Stimulated activated CD4-positive, alpha-beta T cell treated with anti-CD3 and anti-CD28 coated beads, Interleukin-15, amount 100 ng/mL, for 1 hour (primary cell): ENCODE results near the gene AGRN.
"Not testable (repeated sequence)": the region's sequence is repeated elsewhere in the genome, so short reads cannot be mapped to it uniquely, and the experiment has no call there.

ENCODE experiments used
- DNase-seq, 2 donors: peaks; one replicate each; pipeline ENCODE4 v3.0.0-alpha.2; 2020; ENCODE audit warnings: low read depth in 1 of 2, low spot score in 1 of 2

The AGRN gene

DNA sequence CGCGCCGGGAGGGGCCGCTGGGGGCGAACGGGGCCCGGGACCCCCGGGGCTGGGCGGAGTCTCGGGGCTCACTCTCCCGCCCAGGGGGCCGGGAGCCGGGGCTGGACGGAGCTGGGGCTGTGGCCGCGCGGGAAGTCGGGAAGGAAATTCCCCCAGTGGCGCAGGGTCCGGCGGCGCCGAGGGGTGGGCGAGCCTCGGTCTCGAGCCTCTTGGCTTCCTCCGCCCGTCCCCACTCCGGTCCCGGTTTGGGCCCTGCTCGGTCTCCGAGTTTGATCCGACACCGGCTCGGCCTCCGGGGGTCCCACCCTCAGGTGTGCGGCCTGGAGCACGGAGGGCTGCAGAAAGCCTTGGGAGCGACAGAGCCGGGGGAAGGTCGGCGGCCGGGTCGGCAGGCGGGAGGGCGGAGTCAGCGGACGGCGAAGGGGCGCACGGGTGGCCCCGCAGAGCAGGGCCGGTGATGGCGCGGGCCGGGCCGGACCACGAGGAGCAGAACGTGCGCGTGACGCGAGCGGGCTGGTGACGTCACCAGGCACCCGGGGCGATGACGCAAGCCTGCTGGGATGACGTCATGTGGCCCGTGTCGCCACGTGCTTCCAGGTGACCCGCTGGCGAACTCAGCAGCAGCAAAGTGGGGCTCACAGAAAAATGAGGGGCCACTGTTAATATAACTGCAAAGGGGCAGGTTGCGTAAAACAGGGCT, 19.4 kb upstream of the AGRN start:
- DNase-seq = peak in 1 of 2 donors; percentile 63

DNA sequence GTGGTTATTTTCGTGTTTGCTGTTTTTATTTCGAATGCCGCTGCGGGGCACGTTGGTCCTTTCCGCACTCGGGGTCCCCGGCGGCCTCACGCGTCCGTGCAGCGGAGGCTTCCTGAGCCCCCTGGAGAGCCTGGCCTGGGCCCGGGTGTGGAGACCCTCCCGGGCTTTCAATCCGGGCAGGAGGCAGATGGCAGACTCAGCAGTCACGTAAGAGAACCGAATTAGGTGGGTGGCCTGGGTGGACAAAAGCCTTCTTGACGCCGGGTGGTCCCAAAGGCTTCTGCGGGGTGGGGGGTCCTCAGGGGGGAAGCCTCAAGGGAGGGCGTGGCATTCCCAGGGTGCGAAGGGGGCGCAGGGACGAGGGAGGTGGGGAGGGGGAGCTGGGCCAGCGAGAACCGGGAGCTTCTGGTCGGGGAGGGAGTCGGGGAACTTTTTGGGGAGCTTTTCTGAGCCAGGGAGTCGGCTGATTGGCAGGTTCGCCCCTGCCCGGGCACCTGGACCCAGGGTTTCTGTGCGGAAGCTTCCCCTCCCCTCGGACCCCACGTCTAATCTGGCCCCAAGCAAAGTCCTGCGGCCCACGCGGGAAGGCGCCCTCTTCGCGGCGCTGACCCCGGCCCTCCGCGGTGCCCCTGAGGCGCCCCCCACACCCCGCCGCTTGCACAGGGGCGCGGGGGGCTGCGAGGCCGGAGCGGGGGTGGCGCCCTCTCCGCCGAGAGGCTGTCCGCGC, 18.7 kb upstream of the AGRN start:
- DNase-seq = no peak

DNA sequence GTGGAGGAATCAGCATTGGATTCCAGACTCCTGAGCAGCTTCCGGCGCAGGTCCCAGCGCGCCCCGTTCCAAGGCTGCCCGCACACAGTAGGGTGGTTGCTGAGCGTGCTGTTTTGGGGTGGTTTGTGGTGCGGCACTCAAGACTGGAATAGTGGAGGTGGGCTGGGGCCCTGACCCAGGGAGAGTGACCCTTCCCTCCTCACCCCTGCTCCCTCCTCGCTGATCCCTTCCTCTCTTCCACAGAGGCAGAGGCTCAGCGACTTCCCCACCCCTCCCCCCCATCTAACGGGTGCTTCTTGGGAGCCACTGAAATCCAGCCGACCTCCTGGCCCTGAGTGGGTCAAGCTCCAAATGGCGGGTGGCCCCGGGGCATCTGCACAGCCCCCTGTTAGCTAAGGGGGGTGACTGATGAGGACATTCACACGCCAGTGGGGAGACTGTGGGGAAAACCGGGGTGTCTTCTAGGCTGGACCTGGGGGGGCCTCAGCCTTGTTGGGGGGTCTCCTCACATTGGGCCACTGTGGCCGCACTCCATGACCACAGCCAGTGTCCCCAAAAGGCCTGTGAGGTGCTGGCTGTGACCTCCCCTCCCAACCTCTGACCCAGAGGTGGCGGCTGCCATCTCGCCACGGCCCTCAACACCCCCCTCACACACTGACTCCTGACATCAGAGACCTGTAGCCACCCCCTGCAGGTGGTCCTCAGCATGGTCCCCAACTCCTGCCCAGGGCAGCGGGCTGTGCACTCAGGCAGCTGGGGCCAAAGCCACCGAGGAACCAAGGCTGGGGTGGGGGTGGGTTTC, 16.1 kb upstream of the AGRN start:
- DNase-seq = no peak

DNA sequence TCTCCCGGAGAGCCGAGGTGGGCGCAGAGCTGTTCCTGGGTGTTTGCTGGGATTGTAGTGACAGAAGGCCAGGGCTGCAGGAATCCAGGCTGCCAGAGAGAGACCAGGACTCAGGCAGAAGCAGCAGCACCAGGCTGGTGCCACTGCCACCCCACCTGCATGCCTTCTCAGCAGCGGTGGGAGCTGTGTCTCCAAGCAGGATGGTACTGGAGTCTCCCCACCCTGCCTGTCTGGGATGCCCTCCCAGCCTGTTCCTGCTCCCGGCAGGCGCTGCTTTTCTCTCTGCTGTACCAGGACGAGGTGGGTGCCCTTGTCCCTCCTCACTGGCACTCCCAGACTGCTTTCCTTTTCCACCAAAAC, 15.5 kb upstream of the AGRN start:
- DNase-seq = no peak

DNA sequence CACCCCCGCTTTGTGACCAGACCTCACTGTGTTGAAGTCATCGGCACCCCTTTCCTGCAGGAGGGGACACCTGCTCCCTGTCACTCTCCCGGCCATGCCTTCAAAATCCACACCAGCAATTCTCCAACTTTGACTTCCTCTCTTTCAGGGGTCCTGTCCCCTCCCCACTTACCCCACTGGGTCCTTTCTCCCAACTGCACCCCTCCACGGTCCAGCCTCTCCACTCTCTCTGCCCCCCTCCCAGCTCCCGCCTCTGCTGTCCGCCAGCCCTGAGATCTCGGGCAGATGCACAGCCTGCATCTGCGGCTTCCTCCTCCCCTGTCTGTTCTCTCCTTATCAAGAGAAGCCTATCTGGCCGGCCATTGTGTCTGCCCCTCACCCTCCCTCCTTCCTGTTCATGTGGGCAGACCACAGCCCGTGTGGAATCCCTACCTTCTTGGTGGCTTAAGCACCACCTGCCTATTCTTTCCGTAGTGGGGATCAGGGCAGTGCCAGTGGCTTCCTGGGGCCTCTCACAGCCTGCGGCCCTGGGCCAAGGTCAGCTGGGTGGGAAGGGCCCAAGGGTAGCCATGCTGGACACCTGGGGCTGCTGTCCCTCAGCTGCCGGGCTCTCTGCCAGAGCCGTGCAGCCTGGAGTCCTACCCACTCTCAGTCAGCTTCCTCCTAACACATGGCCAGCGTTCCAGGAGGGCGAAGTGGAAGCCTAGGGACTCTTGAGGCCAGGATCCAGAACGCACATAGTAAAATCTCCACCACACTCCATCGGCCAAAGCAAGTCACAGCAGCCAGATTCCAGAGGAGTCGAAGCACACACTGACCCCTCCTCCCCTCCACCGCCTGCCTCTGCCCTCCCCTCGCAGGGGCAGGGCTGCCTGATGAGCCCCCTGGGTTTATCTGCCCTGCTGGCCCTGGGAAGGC, 14.9 kb upstream of the AGRN start:
- DNase-seq = no peak

DNA sequence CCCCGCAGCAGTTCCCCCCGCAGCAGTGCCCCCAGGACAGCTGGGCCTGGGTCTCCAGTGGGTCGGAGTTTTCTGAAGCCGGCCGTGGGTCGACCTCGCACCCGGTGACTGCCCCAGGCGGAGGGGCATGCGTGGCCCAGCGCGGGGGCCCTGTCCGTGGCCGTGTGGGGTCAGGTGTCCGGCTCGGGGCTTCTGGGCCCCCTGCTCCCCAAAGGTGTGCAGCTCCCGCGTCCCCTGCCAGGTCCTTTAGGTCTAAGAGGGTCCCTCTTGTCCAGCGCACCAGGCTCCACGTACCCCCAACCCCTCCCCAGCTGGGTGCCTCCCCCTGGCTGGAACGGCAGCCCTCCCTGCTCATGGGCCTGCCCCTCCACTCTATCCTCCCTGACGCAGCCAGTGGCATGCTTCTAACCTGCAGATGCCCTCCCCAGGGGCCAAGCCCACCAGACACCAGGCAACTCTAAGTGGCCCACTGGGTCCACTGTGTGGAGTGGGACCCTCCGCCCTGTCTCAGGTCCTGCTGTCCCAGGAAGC, 14.1 kb upstream of the AGRN start:
- no peak for DNase-seq

DNA sequence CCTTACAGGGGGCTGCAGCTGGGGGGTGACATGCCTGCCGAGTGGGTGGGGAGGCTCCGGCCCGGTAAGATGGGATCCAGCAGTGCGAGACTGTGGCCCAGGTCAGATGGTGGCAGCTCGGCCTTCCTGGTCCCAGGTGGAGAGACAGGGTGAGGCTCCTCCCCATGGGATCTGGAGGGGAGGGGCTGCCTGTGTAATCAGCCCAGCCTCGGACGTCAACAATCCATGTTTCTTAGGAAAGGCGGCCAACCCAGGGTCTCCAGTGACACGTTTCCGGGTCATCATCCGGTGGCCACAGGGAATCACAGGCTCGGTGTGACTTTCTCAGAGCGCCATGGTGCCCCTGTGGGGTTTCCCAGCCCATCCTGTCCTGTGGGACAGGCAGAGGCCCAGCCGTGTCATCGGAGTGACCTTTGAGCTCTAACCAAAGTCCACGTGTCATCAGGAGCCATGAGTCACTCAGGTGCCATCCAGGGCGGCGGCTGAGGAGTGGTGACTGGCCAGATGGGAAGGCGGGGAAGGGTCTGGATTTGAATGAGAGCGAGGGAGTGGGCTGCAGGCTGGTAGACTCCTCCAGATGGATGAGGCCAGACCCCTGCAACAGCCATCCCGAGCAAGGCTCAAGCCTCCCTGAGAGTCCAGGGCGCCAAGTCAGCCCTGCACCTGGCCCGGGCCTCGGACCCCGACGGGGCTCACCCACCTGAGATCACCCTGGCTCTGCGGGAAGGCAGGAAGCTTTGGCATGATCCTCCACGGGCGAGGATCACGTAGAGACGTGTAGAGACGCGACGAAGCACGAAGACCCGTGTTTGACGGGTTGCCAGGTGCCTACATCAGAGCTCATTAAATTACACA, 13.4 kb upstream of the AGRN start:
- no peak for DNase-seq

DNA sequence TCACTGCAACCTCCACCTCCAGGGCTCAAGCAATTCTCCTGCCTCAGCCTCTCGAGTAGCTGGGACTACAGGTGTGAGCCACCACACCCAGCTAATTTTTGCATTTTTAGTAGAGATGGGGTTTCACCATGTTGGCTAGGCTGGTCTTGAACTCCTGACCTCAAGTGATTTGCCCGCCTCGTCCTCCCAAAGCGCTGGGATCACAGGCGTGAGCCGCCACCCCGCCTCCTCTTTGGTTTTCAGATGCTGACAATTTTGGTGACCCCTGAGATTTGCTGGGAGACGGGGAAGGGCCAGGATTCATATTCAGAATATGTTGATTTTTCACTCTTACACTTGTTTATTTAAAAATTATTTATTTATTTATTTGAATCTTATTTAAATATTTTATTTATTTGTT, 9.8 kb upstream of the AGRN start:
- not testable (repeated sequence) for DNase-seq

DNA sequence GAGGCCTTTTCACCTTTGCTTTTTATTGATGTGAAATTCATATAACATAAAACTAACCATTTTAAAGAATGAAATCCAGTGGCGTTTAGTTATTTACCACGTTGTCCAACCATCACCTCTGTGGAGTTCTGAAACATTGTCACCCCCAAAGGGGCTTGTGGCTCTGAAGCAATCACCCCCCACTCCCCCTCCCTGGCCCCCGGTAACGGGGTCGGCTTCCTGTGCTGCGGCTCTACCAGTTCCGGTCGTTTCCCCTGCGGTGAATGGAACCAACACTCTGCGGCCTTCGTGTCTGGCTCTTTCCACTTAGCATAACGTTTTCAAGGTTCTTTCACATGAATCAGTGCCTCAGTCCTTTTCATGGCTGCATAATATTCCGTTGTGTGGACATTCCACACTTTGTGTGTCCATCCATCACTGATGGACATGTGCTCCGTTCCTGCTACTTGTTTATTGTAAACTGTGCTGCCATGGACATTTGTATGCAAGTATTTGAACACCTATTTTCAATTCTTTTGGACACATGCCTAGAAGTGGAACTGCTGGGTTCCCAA, 8.4 kb upstream of the AGRN start:
- no peak for DNase-seq

DNA sequence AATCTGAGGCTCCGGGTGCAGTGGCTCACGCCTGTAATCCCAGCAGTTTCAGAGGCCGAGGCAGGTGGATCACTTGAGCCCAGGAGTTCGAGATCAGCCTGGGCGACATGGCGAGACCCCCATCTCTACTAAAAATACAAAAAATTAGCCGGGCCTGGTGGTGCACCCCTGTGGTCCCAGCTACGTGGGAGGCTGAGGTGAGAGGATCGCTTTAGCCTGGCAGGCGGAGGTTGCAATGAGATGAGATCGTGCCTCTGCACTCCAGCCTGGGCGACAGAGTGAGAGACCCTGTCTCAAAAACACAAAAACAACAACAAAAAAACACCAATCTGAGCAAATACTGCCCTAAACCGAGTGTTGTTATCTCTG, 7.2 kb upstream of the AGRN start:
- not testable (repeated sequence) for DNase-seq

DNA sequence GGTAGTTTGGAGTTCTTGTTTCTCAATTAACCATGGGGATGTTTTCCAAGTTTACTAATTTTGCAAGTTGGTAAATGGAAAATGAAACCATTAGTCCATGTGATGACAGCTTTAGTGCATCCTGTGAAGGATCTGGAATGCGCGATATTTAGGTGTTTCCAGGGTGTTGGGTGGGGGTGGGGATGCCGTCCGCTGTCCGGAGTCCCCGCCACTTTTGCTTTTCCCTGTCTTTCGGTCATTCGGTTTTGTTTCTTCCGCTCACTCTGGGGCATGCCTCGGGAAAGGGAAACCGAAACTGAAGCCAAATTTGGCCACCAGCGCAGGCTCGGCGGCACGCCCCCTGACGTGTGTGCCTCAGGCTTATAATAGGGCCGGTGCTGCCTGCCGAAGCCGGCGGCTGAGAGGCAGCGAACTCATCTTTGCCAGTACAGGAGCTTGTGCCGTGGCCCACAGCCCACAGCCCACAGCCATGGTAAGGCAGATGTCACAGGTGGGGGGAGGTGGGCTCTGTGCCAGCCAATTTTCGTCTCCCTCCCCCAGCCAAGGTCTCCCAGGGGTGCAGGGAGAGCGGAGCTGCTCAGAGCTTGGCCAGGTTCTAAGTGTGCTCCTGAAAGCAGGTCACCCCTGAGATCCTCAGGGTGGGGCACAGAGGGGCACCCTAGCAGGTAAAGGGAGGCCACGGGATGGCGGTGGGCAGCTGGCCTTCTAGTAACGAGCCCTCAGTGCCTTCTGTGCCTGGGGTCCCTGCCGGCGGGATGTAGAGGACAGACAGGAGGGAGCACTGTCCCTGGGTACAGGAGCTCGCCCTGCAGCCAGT, 6.6 kb upstream of the AGRN start, which contains the start of gene ISG15:
ISG15 (plus strand) TSS at position 393 of the 817 bp plus-strand sequence; CDS start at position 470, 77 bp downstream.
- peak; percentile 68 to 76 for DNase-seq

DNA sequence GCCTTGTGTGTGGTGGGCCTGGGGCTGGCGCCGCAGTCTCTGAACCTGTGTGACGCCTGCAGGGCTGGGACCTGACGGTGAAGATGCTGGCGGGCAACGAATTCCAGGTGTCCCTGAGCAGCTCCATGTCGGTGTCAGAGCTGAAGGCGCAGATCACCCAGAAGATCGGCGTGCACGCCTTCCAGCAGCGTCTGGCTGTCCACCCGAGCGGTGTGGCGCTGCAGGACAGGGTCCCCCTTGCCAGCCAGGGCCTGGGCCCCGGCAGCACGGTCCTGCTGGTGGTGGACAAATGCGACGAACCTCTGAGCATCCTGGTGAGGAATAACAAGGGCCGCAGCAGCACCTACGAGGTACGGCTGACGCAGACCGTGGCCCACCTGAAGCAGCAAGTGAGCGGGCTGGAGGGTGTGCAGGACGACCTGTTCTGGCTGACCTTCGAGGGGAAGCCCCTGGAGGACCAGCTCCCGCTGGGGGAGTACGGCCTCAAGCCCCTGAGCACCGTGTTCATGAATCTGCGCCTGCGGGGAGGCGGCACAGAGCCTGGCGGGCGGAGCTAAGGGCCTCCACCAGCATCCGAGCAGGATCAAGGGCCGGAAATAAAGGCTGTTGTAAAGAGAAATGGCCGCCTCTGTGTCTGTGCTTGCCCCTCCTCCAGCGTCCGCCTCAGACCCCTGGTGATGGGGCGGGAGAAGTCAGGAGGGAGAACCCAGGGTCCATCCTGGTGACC, 5.8 kb upstream of the AGRN start:
- no peak for DNase-seq

DNA sequence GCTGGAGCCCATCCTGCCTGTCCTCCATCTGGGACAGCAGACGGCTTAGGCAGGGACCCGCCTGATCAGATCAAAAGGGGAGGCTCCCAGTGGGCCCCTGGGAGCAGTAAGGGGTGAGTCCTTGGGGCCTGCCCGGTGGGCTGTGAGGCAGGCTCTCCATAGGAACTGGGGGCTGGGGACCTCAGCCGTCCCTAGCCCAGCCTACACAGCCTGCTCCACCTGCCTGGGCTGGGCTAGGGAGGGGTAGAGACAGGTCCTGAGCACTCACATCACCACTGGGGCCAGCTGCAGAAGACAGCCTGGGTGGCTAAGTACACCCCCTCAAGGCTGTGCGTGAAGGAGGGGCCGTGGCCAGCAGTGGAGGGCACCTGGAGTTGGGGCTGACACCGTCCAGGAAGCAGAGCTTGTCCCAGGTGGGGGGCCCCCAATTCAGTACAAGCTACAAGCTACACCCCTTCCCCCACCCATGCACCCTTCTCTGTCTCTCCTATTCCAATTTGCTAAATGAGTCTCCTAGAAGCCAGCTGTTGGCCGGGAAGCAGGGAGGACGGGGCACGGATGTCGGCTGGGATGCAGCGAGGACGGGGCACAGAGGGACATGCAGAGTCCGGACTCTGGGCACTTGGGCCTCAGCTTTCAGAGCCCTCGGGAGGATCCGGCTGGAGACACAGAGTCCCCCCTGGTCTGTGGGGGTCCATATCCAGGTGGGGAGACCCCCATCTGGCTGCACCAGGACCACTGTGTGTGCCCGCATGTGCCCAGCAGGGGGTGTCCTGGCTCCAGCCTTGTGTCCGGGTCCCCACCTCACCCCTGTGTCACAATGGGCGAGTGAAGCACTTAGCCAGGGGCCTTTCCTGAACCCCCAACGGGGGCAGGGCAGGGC, 4.9 kb upstream of the AGRN start:
- DNase-seq = no peak

DNA sequence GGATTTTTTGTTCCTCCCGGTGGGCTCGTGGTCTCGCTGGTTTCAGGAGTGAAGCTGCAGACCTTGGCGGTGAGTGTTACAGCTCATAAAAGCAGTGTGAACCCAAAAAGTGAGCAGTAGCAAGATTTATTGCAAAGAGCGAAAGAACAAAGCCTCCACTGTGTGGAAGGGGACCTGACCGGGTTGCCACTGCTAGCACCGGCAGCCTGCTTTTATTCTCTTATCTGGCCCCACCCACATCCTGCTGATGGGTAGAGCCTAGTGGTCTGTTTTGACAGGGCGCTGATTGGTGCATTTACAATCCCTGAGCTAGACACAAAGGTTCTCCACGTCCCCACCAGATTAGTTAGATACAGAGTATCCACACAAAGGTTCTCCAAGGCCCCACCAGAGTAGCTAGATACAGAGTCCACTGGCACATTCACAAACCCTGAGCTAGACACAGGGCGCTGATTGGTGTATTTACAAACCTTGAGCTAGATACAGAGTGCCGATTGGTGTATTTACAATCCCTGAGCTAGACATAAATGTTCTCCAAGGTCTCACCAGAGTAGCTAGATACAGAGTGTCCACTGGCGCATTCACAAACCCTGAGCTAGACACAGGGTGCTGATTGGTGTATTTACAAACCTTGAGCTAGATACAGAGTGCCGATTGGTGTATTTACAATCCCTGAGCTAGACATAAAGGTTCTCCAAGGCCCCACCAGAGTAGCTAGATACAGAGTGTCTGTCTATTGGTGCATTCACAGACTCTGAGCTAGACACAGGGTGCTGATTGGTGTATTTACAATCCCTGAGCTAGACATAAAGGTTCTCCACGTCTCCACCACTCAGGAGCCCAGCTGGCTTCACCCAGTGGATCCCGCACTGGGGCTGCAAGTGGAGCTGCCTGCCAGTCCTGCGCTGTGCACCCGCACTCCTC, 2.3 kb upstream of the AGRN start:
- not testable (repeated sequence) for DNase-seq

DNA sequence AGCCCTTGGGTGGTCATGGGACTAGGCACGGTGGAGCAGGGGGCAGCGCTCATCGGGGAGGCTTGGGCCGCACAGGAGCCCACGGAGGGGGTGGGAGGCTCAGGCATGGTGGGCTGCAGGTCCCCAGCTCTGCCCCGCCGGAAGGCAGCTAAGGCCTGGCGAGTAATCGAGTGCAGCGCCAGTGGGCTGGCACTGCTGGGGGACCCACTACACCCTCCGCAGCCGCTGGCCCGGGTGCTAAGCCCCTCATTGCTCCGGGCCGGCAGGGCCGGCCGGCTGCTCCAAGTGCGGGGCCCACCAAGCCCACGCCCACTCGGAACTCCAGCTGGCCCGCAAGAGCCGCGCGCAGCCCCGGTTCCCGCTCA, 1.6 kb upstream of the AGRN start:
- not testable (repeated sequence) for DNase-seq
